Activated CD4-positive, alpha-beta memory T cell treated with anti-CD3 and anti-CD28 coated beads for 36 hours (primary cell): ENCODE results near the gene CDKAL1. TPM values are rescaled to one million over a fixed set of nuclear protein-coding genes. Genes with fewer than 3 reads are reported as not detected.

ENCODE experiments used
- CTCF ChIA-PET: fragments of 350-600 bp; sonication (Branson Sonifier 250); formaldehyde crosslinking; loops from one replicate; lab custom pipeline; 2021; ENCODE audit warnings: antibody characterized with exemption, inconsistent platforms; lab: Charles Lee
- POLR2A ChIA-PET: fragments of 350-600 bp; sonication (Branson Sonifier 250); formaldehyde crosslinking; loops from one replicate; lab custom pipeline; 2021; ENCODE audit warnings: antibody characterized with exemption; lab: Charles Lee
- DNase-seq: peaks from one replicate; pipeline ENCODE4 v3.0.0-alpha.2; 2020
- H3K27ac Mint-ChIP-seq: one replicate; pipeline ENCODE4 v1.8.0; 2021; ENCODE audit warnings: mixed read lengths
- H3K27me3 Mint-ChIP-seq: one replicate; pipeline ENCODE4 v1.8.0; 2021; ENCODE audit warnings: mixed read lengths
- H3K36me3 Mint-ChIP-seq: one replicate; pipeline ENCODE4 v1.8.0; 2021; ENCODE audit warnings: mixed read lengths
- H3K4me1 Mint-ChIP-seq: one replicate; pipeline ENCODE4 v1.8.0; 2021; ENCODE audit warnings: low read depth, mixed read lengths
- H3K4me3 Mint-ChIP-seq: one replicate; pipeline ENCODE4 v1.8.0; 2021; ENCODE audit warnings: mild to moderate bottlenecking, mixed read lengths
- H3K9me3 Mint-ChIP-seq: one replicate; pipeline ENCODE4 v1.8.0; 2021; ENCODE audit warnings: mixed read lengths
- intact Hi-C: fragments of 100-400 bp; cut with micrococcal nuclease; formaldehyde crosslinking; loops from one replicate; pipeline ENCODE4 v1.15.1; 2023
- total RNA-seq, 2 experiments: library from RNA; stranded (reverse); gene quantifications; one replicate each; pipeline ENCODE4 v1.2.3, GENCODE V29; 2021

CDKAL1 gene
- total RNA-seq, 2 experiments from 2014 or later: 23.1 to 23.2 TPM

DNA sequence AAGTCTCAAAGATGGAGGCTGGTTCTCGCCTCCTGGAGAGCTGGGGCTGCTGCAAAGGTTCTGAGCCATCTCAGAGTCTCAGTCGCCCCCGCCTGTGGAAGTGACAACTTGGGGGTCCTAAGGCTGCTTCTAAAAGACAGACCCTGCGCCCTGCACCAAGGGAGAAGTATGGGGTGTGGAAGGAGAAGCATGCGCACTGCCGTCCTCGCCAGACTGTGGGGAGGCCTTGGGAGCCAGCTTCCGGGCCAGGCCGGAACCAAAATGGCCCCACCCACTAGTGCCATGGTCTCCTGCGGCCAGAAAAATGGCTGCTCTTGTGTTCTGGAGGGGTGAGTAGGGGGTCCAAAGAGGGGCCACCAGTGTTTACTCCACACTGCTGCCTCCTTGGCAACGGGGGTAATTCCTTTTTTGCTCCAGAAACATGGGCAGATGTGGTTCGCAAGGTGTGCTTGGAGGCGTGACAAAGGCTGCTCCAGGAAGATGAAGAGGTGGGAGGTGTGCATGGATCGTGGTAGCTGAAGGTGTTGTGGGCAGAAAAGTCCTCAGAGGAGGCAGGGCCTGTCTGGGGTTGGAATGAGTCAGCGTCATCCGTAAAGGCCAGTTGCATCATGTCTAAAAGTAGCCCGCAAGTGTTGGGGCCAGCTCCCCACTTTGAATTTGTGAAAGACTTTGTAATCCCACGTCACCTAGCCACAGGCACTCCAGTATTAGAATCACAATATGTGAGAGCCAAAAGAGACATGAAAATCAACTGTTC lies 729.5 kb downstream of the CDKAL1 start:
- peak; percentile 34 for DNase-seq
- ChIA-PET POLR2A (no interaction called here), CTCF (no interaction called here)
- no peaks in the 10 kb centered on the region for H3K36me3 Mint-ChIP-seq
- H3K9me3 Mint-ChIP-seq: no peaks in the 10 kb centered on the region
- no peak overlapping the region for H3K4me3 Mint-ChIP-seq
- no peak overlapping the region for H3K27ac Mint-ChIP-seq
- intact Hi-C loops: loop anchor here (10.0 kb wide), 2 partner anchors 321 to 559 kb away; no protein-coding TSS in a partner anchor
- H3K4me1 Mint-ChIP-seq: peaks cover 22% of the 10 kb centered on the region
- peaks cover 5% of the 10 kb centered on the region for H3K27me3 Mint-ChIP-seq

DNA sequence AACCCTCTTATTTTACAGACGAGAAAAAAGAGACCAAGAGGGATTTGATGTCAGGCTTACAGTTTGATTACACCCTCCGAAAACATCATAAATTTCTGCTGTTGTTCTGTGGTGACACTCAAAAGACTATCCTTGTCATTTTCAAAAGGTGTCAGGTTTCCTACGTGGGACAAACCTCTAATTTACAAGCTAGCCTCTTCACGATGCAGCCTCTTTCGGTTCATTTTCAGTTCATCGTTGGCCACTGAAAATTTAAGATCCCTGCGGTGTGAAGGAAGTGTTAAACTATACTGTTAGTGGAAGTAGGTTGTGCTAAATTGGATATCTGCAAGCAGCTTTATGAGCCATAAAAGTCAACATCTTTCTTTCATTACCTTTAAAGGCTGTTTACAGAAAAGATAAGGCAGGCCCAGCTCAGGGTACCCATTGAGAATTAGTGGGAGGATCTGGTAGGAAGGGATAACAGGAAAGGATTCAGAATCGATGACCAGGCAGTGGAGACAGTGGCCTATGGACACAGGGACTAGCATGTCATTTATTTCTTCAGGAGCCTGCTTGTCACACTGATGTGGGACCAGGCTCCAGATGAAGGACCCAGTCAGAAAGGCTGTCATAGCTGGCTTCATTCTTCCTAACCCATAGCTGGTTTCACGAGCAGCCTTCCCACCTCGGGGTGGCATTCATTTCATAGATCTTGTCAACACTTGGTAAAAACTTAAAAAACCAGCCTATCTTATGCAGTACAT lies 730.2 kb downstream of the CDKAL1 start:
- H3K27me3 Mint-ChIP-seq: peaks cover 7% of the 10 kb centered on the region
- no peaks in the 10 kb centered on the region for H3K36me3 Mint-ChIP-seq
- intact Hi-C loops: loop anchor here (1.0 to 10.0 kb wide), 5 partner anchors 73 to 560 kb away; no protein-coding TSS in a partner anchor
- no peak for DNase-seq
- no peak overlapping the region for H3K4me3 Mint-ChIP-seq
- ChIA-PET POLR2A (no interaction called here), CTCF (no interaction called here)
- H3K9me3 Mint-ChIP-seq: no peaks in the 10 kb centered on the region
- H3K4me1 Mint-ChIP-seq: peaks cover 22% of the 10 kb centered on the region
- H3K27ac Mint-ChIP-seq: peak overlapping the region; percentile 53

DNA sequence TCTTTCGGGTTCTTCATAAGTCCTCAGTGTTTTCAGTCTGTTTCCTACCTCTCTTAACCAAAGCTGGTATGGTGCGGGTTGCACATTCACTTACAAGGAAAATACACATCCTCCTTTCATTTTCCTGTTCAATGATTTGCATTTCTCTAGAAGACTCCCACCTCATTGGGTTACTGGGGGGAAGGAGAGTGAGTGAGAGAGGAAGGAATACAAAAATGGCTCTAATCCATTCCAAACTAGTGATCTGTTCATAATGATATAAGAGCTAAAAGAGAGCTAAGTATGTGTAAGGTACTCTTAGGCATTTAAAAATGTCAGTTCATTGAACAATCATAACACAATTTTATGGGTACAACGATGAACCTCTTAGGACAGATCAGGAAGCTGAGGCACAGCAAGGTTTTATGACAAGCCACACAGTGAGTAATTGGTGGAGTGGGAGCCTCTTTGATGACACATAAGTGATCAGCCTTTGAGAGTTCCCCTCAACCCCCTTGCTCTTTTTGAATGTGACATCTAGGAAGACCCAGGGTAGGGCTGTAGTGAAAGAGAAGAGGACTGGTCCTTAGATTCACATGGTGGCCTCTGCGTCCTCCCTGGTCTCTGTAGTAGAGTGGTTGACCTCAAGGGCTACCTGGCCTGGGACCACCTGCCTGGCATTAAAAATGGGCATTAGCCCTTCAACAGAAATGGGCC lies 730.9 kb downstream of the CDKAL1 start:
- Mint-ChIP-seq H3K9me3 (no peaks in the 10 kb centered on the region), H3K27ac (peak overlapping the region; percentile 56), H3K27me3 (peaks cover 3% of the 10 kb centered on the region), H3K36me3 (no peaks in the 10 kb centered on the region), H3K4me3 (no peak overlapping the region), H3K4me1 (peaks cover 20% of the 10 kb centered on the region)
- ChIA-PET POLR2A (no interaction called here), CTCF (no interaction called here)
- peak; percentile 47 for DNase-seq
- intact Hi-C loops: loop anchor here (1.0 to 10.0 kb wide), 5 partner anchors 74 to 560 kb away; no protein-coding TSS in a partner anchor

DNA sequence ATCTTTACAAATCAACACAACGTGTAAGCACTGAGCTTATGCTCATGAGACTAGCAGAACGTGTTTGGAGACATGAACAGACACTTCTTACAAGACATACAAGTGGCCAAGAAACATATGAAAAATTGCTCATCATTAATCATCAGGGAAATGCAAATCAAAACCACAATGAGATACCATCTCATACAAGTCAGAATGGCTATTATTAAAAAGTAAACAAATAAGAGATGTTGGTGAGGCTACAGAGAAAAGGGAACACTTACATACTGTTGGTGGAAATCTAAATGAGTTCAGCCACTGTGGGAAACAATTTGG lies 731.4 kb downstream of the CDKAL1 start:
- H3K27me3 Mint-ChIP-seq: peaks cover 3% of the 10 kb centered on the region
- H3K27ac Mint-ChIP-seq: peak overlapping the region; percentile 56
- H3K4me3 Mint-ChIP-seq: no peak overlapping the region
- intact Hi-C loops: loop anchor here (1.0 to 10.0 kb wide), 5 partner anchors 74 to 561 kb away; no protein-coding TSS in a partner anchor
- POLR2A ChIA-PET: no interaction called here
- no peaks in the 10 kb centered on the region for H3K9me3 Mint-ChIP-seq
- CTCF ChIA-PET: no interaction called here
- H3K36me3 Mint-ChIP-seq: no peaks in the 10 kb centered on the region
- peaks cover 20% of the 10 kb centered on the region for H3K4me1 Mint-ChIP-seq
- no peak for DNase-seq

DNA sequence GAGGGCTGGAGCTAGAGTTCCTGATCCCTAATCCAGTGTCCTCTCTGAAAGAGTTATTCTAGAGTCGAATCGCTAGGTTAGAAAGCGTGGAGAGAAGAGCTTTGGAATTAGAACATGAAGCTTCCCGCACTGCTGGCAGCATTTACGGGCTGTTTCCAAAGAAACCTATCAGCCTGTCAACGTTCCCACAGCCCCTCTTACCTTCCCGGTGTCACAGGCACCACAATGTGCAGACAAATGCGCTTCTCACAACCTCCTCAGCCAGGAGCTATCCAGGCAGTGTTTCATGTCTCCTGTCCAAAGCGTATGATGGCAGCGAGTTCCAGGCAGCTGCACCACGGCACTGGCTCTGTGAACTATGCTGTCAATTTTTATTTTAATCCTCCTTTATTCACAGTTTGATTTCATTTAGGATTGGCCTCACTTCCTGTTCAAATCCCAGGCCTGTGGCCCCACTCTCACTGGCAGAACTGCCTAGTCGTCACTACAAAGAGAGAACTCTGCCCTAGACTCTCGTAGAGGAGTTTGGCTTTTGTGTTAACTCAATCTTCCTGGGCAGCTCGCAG lies 736.5 kb downstream of the CDKAL1 start:
- Mint-ChIP-seq H3K36me3 (no peaks in the 10 kb centered on the region), H3K4me3 (no peak overlapping the region), H3K27ac (no peak overlapping the region), H3K4me1 (peaks cover under 1% of the 10 kb centered on the region), H3K27me3 (peaks cover 2% of the 10 kb centered on the region), H3K9me3 (peaks cover 5% of the 10 kb centered on the region)
- no peak for DNase-seq
- CTCF ChIA-PET: no interaction called here
- POLR2A ChIA-PET: no interaction called here
- intact Hi-C loops: no loop called here

DNA sequence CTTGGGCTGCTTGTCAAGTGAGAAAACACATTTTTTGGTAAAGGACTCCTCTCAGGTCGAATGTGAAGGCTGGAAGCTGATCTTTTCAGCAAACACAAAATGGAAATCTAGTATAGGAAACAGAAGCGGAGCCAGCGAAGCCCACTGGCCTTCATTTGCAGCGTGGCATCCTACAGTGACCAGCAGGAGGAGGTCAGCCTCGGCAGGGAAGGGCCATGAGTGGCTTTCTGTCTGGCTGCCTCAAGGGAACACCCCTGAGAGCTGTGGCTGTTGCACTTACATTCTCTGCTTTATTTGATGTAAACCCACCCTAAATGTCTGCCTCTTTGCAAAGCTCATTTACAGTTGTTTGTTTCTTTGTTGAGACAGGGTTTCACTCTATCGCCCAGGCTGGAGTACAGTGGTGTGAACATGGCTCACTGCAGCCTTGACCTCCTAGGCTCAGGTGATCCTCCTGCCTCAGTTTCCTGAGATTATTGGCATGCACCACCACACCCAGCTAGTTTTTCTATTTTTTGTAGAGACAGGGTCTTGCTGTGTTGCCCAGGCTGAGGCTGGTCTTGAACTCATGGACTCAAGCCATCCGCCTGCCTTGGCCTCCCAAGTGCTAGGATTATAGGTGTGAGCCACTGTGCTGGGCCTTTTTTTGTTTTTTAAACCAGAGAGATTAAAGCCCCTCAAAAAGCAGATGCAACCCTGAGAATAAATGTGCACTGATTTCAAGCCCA lies 737.3 kb downstream of the CDKAL1 start:
- DNase-seq: no peak
- intact Hi-C loops: no loop called here
- no peaks in the 10 kb centered on the region for H3K36me3 Mint-ChIP-seq
- H3K9me3 Mint-ChIP-seq: peaks cover 5% of the 10 kb centered on the region
- peaks cover 2% of the 10 kb centered on the region for H3K27me3 Mint-ChIP-seq
- POLR2A ChIA-PET: interaction anchor here (0.6 kb wide), 1 partner anchor 824 kb away, joined by 4 read pairs; no protein-coding TSS in a partner anchor
- no peak overlapping the region for H3K4me3 Mint-ChIP-seq
- CTCF ChIA-PET: no interaction called here
- H3K4me1 Mint-ChIP-seq: no peaks in the 10 kb centered on the region
- H3K27ac Mint-ChIP-seq: no peak overlapping the region

DNA sequence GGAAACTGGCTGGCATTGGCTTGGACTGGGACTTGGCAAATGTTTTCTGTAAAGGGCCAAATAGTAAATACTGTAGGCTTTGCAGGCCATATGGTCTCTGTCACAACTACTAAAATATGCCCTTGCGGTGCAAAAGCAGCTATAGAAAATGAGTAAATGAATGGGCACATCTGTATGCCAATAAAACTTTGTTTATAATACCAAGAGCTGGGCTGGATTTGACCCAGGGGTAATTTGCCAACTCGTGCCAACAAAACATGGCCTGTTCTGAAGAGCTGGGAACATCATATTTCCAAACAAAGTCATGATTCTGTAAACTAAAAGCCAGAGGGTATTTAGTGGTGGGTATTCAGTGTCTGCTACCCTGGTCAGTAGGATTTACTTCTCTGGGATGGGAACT lies 739.2 kb downstream of the CDKAL1 start:
- peaks cover 2% of the 10 kb centered on the region for H3K27me3 Mint-ChIP-seq
- intact Hi-C loops: no loop called here
- POLR2A ChIA-PET: no interaction called here
- no peaks in the 10 kb centered on the region for H3K36me3 Mint-ChIP-seq
- peaks cover 5% of the 10 kb centered on the region for H3K9me3 Mint-ChIP-seq
- no peak overlapping the region for H3K27ac Mint-ChIP-seq
- H3K4me1 Mint-ChIP-seq: no peaks in the 10 kb centered on the region
- H3K4me3 Mint-ChIP-seq: no peak overlapping the region
- no peak for DNase-seq
- CTCF ChIA-PET: no interaction called here

DNA sequence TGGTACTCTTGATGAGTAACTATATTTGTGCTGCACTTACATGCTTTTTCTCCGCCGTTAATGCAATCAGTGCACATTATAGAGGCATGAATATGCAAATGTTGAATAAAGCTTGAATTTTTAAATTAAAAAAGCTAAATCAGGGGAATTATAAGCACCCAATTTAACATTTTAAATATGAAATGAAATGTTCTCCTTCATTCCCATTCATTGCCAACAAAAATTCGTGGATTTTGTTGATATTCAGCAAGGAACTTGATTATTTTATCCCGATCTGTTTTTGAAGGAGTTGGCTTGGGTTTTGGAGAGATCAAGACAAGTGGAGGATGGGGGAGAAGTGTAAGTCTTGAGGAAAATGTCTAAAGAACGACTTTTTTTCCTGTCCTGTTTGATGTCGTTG lies 740.6 kb downstream of the CDKAL1 start:
- no peak overlapping the region for H3K27ac Mint-ChIP-seq
- no peak overlapping the region for H3K4me3 Mint-ChIP-seq
- ChIA-PET POLR2A (no interaction called here), CTCF (no interaction called here)
- H3K4me1 Mint-ChIP-seq: no peaks in the 10 kb centered on the region
- no peaks in the 10 kb centered on the region for H3K36me3 Mint-ChIP-seq
- intact Hi-C loops: no loop called here
- no peak for DNase-seq
- no peaks in the 10 kb centered on the region for H3K27me3 Mint-ChIP-seq
- peaks cover 5% of the 10 kb centered on the region for H3K9me3 Mint-ChIP-seq

DNA sequence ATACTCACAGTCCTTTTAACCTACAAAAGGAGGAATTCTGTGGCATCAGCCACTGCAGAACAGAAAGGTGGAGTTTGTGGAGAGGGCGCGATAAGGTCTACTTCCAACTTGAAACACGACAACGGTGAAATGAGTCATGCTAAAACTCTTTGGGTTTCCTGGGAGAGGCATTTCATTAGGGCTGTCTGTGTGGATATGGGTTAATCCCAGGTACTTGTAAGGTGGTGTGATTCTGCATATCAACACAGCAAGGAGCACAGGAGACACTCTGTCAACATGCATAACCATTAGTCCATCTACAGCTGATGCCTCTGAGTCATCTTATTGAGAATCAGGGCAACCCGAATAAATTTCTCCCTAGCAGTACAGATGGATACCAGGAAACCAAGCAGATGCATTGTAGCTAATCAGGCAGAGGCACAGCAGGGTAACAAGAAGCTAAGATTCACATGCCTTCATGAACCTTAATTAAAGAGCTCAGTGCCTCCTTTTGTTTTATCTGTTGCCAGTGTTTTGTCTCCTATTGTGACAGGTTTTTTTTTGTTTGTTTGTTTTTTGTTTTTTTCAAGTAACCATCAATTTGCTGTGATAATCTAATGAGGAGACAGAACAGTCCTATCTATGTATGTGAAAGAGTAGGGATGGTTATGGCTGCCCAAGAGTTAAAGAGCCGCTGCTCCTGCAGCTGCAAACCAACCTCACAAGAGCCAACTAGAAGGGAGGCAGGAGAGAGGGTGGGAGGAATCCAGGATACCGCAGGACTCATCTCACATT lies 743.5 kb downstream of the CDKAL1 start:
- Mint-ChIP-seq H3K27me3 (no peaks in the 10 kb centered on the region), H3K4me1 (no peaks in the 10 kb centered on the region), H3K4me3 (no peak overlapping the region), H3K27ac (no peak overlapping the region), H3K9me3 (peaks cover 5% of the 10 kb centered on the region), H3K36me3 (no peaks in the 10 kb centered on the region)
- ChIA-PET POLR2A (no interaction called here), CTCF (no interaction called here)
- DNase-seq: no peak
- intact Hi-C loops: no loop called here

DNA sequence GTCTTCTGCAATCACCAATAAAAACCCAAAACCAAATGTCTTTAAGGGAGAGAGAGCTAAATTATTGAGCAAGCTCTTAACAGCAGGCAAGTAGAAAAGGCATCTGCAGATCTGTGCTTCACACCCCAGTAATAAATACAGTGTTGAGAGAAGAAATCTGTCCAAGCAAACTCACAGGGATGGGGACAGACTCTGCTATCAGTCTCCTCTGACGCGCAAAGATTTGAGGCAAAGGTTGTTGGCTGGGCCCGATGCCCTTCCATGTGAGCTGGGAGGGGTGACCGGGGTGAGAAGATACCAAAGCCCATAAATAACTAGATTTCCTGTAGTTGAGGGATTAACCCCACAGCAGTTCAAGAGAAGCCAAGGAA lies 744.1 kb downstream of the CDKAL1 start:
- Mint-ChIP-seq H3K9me3 (peaks cover 1% of the 10 kb centered on the region), H3K4me3 (no peak overlapping the region), H3K27me3 (no peaks in the 10 kb centered on the region), H3K4me1 (no peaks in the 10 kb centered on the region), H3K36me3 (no peaks in the 10 kb centered on the region), H3K27ac (no peak overlapping the region)
- DNase-seq: no peak
- ChIA-PET POLR2A (no interaction called here), CTCF (no interaction called here)
- intact Hi-C loops: no loop called here

DNA sequence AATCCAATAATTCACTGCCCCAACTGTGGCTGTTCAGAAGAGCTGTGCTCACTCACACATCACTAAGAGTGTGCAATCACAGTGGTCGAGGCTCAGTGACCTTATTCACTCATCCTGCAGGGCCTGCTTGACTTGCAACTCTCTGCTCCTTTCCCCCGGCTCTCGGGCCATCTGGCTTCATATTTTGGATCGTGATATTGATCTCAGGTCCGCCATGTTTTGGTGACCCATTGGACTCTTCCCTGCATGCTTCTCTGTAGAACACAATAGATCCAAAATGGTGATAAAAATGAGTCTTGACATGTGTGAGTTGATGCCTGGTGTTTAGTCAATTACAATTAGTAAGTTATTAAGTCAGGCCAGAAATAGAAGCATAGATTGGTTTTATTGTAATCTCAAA lies 745.4 kb downstream of the CDKAL1 start:
- no peaks in the 10 kb centered on the region for H3K9me3 Mint-ChIP-seq
- intact Hi-C loops: no loop called here
- no peaks in the 10 kb centered on the region for H3K36me3 Mint-ChIP-seq
- H3K4me3 Mint-ChIP-seq: no peak overlapping the region
- no peaks in the 10 kb centered on the region for H3K4me1 Mint-ChIP-seq
- no peak overlapping the region for H3K27ac Mint-ChIP-seq
- no peak for DNase-seq
- ChIA-PET POLR2A (no interaction called here), CTCF (no interaction called here)
- H3K27me3 Mint-ChIP-seq: no peaks in the 10 kb centered on the region
